Measurements from ENCODE around the gene ZFYVE28. TPM values are rescaled to one million over a fixed set of nuclear protein-coding genes. Genes with fewer than 3 reads are reported as not detected.

Gene ZFYVE28
- total RNA-seq, 1 donor from 2014 or later, result 3.6 TPM

DNA sequence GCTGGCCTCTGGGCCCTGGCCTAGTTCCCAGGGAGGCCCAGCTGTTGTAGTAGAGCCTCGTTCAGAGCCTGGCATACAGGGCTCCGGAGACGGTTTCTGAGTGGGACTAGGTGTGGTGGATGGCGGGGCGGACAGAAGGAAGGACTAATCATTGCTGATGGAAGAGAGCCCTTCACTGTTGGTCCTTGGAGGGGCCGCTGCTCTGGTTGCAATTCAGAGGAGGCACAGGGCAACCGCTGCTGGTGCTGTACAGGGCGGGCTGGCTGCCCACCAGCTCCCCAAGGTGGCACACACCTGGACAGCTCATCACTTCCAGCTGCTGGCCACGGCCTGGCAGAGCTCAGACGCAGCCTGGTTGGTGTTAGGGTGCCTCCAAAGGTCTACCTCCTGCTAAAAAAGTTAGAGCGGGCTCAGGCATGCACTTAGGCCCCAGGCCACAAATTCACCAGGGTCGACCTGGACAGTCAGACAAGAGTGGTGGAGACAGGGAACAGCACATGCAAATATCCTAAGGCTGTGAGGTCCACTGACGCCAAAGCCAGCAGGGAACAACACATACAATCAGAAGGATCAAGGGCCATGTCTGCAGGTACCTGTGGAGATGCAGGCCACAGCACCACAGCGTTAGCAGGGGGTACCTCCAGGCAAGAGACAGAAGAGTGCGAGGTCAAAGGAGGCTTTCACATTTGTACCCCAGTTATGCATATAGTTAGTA lies 43.0 kb upstream of the ZFYVE28 start:
- H3K27ac Mint-ChIP-seq, result peak overlapping the region; percentile 42

GRCh38 chr4:2459589-2460349 lies 41.3 kb upstream of the ZFYVE28 start:
- no peak overlapping the region for H3K4me3 Mint-ChIP-seq
- no peak overlapping the region for H3K27ac Mint-ChIP-seq
- peaks cover 12% of the 10 kb centered on the region for H3K27me3 Mint-ChIP-seq

More for the DNA sequence above, 43.0 kb upstream of the ZFYVE28 start:
- Mint-ChIP-seq H3K9me3 (no peaks in the 10 kb centered on the region), H3K36me3 (no peaks in the 10 kb centered on the region), H3K4me1 (ENCODE audit: unreplicated experiment) (no peaks in the 10 kb centered on the region), H3K27me3 (peaks cover 12% of the 10 kb centered on the region), H3K4me3 (peak overlapping the region; percentile 85)
- DNase-seq (ENCODE audit: extremely low spot score, unreplicated experiment), result no peak
- no peak for TF ChIP-seq CTCF (conservative IDR thresholded peaks at IDR 0.05)

GRCh38 chr4:2458546-2459491 lies 40.4 kb upstream of the ZFYVE28 start:
- Mint-ChIP-seq H3K27me3 (peaks cover 11% of the 10 kb centered on the region), H3K4me1 (ENCODE audit: unreplicated experiment) (no peaks in the 10 kb centered on the region), H3K27ac (no peak overlapping the region), H3K36me3 (no peaks in the 10 kb centered on the region), H3K9me3 (no peaks in the 10 kb centered on the region), H3K4me3 (no peak overlapping the region)
- peak; percentile 66 for DNase-seq (ENCODE audit: extremely low spot score, unreplicated experiment)
- TF ChIP-seq CTCF (conservative IDR thresholded peaks at IDR 0.05), result no peak

More at GRCh38 chr4:2459589-2460349, 41.3 kb upstream of the ZFYVE28 start:
- Mint-ChIP-seq H3K4me1 (ENCODE audit: unreplicated experiment) (no peaks in the 10 kb centered on the region), H3K36me3 (no peaks in the 10 kb centered on the region), H3K9me3 (no peaks in the 10 kb centered on the region)
- TF ChIP-seq CTCF (conservative IDR thresholded peaks at IDR 0.05), result no peak
- DNase-seq (ENCODE audit: extremely low spot score, unreplicated experiment), result peak; percentile 66

GRCh38 chr4:2457481-2458295 lies 39.2 kb upstream of the ZFYVE28 start:
- no peak overlapping the region for H3K27ac Mint-ChIP-seq

More at GRCh38 chr4:2457481-2458295, 39.2 kb upstream of the ZFYVE28 start:
- peaks cover 5% of the 10 kb centered on the region for H3K4me1 Mint-ChIP-seq (ENCODE audit: unreplicated experiment)
- H3K36me3 Mint-ChIP-seq, result no peaks in the 10 kb centered on the region
- peaks cover 7% of the 10 kb centered on the region for H3K27me3 Mint-ChIP-seq
- H3K9me3 Mint-ChIP-seq, result no peaks in the 10 kb centered on the region
- no peak for TF ChIP-seq CTCF (conservative IDR thresholded peaks at IDR 0.05)
- no peak for DNase-seq (ENCODE audit: extremely low spot score, unreplicated experiment)
- H3K4me3 Mint-ChIP-seq, result no peak overlapping the region
